ENCODE data around the gene FLNA.
A peak's percentile ranks its signal among the peaks of the same experiment; 100 is the strongest.

The FLNA gene

DNA sequence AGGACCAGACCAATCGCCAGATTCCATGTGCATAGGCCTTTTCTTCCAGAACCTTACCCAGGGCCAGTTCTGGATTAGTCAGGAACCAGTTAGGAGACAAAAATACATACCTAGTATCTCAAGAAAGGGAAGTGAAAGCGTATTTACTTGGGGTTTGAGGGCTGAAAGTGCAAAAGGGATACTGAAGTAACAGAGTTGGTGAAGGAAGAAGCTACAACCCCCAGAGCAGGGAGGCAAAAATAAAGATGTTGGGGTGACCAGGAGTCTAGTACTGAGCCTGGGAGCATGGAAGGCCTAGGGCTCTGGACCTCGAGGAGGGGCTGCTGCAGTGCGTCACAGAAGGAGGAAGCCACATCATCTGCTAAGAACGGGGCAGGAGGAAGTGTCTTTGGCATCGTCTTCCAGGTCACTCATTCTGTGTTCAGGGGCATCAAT, 40.6 kb downstream of the FLNA start:
- DNase-seq (ENCODE audit: low spot score) = no peak

DNA sequence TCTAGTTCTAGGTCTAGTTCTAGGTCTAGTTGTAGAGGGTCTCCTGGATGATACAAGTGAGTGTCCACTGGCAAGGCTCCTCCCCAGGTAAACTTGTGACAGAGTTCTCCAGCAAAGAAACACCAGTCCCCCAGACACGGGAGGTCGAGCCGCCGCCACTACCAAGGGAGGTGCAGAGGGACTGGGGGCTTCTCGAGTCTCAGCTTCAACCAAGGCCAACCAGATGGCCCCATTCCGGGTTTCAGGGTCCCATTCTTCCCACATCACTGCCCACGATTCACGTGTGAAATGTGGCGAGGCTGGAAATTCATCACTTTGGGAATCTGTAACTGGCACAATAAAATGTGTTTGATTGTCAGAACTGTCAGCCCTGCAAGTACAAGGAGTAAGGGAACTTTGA, 41.3 kb downstream of the FLNA start:
- DNase-seq (ENCODE audit: low spot score) = no peak

DNA sequence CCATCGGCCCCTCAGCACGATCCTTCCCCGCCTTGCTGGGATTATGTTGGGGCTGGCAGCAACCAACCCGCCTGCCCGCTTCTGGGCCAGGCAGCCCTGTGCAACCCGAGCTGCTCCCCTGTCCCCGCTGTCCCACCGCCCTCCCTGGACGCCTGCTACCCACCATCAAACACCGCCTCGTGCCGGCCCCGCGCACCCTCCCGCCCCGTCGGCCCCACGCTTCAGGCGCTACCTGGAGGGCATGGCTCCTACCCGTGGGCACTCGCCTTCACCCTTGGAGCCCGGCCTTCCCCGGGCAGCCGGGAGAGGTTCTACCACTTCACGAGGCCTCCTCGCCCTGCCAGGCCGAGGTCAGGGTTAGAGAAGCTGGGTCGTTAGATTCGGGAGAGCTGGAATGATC, 41.9 kb downstream of the FLNA start:
- no peak for DNase-seq (ENCODE audit: low spot score)

DNA sequence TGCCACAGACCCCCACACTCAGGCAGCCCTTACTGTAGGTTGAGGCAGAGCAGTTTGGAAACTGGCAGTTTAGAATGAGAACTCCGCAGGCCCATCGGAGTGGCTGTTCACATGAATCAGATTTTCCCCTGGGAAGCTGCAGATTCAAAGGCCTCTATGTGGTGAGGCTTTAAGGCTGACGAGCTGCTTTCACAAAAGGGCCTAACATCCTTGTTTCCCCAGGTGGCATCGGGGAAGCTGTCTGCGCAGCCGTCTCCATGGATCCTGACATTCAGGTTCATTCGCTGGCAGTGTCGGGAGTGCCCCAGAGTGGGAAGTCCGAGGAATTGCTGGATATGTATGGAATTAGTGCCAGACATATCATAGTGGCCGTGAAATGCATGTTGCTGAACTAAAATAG, 45.1 kb downstream of the FLNA start:
- DNase-seq (ENCODE audit: low spot score) = no peak

DNA sequence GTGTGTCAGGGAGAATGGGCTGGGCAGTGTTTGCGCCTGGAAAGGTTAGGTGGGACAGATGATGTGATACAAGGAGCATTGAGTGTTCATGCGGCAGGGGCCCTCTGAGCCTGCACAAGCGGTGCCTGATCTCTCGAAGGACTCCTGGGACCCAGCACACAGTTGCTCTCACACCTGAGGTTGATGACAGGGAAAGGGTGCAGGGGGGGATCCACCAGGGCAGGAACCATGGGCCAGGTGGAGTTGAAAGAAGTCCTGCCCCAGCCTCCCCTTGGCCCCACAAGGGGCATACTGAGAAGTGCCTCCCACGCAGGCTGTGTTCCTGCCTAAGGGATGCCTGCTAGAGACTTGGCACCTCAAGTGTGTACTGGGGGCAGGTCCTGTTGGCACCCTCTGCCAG, 45.8 kb downstream of the FLNA start:
- no peak for DNase-seq (ENCODE audit: low spot score)

DNA sequence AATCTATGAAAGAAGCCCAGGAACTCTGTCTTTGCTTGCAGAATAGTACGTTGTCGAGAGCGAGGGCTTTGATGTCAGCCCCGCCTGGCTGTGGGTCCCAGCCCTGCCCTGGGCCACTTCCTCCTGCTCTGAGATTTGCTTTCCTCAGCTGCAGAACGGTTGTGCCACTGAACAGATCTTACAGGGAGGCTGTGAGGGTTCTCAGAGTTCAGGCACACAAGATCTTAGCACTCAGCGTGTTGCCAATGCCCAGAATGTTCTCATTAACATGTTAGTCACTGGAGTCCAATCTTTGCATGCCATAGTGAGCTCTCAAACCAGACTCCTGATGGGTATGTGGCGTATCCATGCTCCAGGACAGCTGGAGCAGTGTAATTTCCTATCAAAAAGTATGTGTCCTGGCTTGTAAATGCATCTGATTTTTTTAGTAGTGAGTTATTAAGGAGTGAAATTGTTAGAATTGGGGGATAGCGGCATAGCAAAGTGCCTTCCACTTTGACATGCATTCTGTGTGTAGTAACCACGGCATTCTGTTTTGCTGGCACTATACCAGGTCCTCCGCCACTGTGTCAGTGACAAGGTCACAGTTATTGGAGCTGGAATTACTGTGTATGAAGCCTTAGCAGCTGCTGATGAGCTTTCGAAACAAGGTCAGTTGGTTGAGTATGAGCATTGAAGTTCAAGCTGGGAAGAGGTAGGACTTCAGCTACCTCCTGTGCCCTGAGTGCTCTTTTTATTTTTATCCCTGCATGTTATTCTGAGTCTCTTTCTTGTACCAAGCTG, 47.2 kb downstream of the FLNA start:
- DNase-seq (ENCODE audit: low spot score) = no peak

DNA sequence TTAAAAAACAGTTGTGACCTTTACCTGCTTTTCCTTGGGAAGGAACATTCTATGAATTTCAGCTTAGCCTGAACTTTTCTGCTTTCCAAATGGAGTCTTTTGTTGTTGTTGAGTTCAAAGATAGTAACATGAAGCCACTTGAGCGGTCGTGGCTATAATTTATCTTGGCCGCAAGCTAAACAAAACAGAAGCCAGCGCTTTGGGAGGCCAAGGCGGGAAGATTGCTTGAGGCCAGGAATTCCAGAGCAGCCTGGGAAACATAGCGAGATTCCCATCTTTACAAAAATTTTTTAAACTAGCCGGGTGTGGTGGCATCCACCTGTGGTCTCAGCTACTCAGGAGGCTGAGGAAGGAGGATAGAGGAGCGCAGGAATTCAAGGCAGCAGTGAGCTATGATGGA, 48.9 kb downstream of the FLNA start:
- no peak for DNase-seq (ENCODE audit: low spot score)

DNA sequence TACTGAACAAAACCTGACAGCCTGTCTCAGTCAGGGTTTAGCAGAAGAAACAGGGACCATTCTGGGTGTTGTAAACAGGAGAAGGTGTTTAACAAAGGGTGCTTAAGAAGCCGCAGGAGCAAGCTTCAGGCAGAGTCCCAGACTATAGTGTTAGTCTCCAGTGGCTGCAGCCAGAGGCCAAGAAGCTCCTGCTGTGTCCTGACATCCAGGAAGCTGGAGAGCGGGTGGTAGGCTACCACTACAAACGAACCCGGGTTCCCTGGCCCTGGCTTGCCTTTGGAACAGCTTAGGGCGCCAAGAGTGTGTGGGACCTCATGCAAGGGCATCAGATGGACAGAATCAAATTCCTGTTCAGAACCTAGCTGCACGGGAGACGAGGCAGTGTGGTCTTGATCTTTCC, 50.9 kb downstream of the FLNA start:
- DNase-seq (ENCODE audit: low spot score) = no peak

DNA sequence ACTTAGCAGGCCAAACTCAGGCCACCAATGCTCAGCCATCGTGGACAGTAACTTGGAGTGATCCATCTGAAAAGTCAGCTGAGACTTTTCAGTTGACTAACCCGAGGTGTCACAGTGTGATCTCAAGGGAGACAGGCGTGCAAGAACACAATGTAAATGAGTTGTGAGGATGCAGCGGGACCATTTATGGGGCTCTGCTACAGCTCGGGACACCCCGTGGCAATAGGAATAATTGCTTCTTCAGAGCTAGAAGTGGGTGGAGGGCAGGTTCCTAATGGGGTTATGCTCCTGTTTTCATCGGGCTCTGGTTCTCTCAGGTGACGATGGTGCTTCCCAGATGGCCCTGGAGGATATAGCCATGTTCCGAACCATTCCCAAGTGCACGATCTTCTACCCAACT, 51.5 kb downstream of the FLNA start:
- no peak for DNase-seq (ENCODE audit: low spot score)

DNA sequence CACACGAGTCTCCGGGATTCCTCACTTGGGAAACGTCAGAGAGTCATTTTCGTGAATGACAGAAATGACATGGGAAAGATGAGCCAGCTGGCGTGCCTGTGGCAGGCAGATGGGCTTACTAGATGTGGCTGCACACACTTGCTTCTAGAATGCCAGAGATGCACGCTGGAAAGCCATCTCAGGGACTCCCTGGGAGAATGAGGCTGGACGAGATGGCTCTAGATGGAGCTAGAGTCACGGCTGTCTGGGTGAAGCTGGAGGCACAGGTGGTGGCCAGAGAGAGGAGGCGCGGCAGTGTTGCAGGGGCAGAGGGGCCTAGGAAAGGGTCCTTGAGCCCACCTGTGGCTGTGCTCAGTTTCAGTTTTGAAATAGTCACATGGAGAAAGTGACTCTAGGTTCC, 52.8 kb downstream of the FLNA start:
- DNase-seq (ENCODE audit: low spot score) = no peak

DNA sequence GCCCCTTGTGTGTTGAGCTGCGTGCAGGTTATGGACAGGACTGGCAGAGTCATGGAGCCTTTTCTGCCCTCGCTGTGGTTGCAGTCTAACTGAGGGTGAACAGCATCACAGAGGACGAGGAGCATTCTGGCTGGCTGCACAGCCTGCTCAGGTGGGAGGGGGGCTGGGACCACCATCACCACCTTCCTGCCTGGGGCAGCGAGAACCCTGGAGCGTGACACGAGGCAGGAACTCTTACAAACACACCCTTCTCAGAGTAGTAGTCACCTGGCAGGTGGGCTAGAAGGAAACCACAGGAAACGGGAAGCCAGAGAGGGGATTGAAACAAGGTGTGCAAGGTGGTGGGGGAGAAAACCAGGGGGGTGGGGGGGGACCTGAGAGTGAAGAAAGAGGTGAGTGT, 53.3 kb downstream of the FLNA start:
- DNase-seq (ENCODE audit: low spot score) = no peak

DNA sequence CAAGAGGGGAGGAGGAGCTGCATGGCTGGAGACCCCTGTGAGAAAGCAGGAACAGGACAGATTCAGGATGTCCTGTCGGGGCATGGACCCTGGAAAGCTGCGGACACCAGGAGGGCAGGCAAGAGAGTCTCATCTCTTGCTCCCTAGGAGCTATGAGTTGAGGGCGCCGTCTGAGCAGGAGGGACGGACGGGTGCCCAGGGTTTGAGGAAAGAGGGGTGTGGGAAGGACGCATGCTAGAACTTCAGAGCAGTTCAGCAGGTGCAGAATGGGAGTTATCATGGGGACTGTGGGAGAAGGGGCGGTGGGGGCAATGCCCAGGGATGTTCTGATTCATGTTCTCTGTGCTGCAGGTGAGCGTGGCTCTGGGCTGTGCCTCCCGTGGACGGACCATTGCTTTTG, 54.0 kb downstream of the FLNA start:
- DNase-seq (ENCODE audit: low spot score) = no peak

DNA sequence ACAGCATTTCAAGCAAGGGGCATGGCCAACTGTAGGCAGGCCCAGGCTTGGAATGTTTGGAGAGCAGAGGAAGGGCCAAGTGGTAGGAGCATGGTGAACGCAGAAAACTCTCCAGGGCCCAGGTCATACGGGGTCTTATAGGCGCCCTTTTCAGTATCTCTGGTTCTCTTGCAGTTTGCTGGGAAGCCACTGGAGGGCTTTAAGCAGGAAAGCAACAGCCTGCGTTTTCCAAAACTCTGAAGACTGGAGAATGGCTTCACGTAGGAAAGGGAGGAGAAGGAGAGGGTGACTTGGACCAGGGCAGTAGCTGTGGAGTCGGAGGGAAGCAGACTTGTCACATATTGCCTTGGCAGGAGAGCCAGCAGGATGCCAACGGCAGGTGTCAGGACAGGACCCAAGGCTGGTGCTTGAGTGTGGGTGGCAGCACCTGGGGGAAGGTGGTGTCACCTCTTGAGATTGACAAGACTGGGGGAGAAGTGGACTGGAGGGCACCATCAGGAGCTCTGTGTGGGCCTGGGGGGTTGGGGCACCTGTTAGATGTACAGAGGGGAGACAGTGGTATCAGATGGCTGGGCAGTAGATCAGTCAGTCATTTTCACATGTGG, 56.9 kb downstream of the FLNA start:
- DNase-seq (ENCODE audit: low spot score) = peak; percentile 27

DNA sequence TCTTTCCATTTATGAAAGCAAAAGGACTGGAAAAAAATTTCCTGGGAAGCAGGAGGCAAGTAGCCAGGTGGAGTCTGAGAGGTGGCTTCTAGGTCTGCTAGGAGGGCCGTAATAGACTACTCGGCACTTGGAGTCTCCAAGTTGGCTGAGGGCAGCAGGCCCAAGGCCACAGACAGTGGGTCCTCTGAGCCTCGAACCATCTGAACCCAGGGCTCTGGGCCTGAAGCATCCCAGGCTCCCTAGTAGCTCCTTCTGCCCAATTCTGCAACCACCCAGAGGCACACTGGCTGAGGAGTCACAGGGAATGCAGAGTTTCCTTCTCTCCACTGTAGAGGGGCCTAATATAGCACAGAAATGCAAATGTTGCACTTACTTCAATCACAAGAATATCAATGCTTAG, 59.0 kb downstream of the FLNA start:
- DNase-seq (ENCODE audit: low spot score) = no peak

DNA sequence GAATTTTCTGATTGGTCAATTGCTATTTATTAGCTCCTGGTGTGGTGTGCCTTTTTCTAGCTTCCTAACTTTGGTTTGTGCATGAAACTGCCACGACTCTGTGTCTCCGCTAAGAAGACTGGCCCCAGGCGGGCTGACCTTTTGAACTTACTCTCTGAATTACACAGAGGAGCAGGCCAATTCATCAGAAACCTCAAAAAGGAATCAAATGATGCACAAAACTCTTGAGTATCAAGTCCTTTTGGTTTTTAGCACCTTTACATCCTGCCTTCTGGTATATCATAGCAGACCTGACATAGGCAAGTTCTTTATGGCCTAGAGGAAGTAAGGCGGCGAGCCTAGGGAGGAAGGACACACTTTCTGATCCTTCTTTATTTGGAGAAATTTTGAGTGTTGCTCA, 61.3 kb downstream of the FLNA start:
- no peak for DNase-seq (ENCODE audit: low spot score)

DNA sequence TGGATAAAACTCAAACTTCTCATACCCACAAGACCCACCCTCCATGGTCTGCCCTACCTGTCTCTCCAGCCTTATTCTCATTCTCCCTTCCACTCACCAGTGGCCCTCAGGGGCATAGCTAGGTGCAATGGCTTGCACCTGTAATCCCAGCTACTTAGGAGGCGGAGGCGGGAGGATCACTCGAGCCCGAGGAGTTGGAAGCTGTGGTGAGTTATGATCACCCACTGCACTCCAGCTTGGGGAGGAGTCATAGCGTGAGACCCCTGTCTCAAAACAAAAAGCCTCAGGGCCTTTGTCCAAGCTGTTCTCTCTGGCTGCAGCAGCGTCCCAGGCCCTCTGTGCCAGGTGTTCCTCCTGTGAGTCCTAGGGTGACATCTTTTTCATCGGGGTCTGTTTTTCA, 62.3 kb downstream of the FLNA start:
- DNase-seq (ENCODE audit: low spot score) = no peak

DNA sequence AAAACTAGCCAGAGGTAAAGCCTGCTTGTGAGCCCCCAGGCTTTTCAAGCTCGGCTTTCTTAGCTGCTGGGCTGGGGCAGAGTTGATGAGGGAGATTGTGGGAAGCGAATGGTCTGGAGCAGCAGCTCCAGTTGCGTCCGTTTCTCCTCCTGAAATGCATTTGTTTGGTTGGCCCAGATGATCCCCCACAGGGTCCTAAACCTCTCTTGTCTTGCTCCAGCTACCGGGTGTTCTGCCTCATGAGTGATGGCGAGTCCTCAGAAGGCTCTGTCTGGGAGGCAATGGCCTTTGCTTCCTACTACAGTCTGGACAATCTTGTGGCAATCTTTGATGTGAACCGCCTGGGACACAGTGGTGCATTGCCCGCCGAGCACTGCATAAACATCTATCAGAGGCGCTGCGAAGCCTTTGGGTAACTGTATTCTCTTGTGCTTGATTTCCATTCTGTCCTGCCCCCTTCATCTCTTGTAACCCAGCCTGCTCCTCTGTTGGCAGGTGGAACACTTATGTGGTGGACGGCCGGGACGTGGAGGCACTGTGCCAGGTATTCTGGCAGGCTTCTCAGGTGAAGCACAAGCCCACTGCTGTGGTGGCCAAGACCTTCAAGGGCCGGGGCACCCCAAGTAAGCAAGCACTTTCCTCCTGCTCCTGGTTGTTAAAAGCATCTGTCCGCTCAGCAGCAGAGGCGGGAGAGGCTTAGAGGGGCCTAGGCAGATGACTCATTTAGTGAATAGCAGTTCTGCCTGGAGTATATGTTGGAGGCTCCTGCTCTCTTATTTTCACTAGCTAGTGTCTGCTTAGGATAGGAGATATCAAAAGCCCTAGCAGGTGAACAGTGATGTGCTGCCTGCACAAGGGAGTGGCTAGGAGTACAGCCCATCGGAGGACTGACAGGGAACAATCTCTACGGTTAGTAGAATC, 63.6 kb downstream of the FLNA start:
- DNase-seq (ENCODE audit: low spot score) = no peak

DNA sequence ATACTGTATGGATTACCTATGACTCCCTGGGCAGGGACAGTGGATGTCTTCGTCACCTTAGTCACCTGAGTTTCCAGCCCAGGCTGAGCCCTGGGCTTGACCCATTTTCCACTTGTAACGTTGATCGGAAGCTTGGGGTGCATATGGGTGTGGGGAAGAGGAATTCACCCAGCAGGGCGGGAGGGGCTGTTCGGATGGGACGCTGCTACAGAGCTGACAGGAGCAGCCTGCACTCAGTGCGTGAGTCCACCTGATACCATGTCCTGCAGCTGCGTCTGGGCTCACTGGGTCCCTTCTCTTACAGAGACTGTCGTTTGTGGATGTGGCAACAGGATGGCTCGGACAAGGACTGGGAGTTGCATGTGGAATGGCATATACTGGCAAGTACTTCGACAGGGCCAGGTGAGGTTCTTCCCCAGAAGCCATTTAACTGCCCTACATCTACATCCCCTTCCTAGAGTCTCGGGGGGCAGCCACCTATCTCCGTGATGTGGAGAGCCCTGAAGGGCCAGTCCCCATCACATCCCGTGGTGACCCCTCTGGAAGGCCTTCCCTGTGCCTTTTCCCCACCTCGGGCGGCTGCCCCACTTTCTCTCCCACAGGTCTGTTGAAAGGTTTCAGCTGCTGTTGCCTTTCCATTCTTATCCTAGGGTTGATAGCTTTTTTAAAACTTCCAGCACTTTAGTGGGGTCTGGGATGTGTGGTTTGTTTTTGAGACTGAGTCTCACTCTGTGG, 65.2 kb downstream of the FLNA start:
- DNase-seq (ENCODE audit: low spot score) = no peak

DNA sequence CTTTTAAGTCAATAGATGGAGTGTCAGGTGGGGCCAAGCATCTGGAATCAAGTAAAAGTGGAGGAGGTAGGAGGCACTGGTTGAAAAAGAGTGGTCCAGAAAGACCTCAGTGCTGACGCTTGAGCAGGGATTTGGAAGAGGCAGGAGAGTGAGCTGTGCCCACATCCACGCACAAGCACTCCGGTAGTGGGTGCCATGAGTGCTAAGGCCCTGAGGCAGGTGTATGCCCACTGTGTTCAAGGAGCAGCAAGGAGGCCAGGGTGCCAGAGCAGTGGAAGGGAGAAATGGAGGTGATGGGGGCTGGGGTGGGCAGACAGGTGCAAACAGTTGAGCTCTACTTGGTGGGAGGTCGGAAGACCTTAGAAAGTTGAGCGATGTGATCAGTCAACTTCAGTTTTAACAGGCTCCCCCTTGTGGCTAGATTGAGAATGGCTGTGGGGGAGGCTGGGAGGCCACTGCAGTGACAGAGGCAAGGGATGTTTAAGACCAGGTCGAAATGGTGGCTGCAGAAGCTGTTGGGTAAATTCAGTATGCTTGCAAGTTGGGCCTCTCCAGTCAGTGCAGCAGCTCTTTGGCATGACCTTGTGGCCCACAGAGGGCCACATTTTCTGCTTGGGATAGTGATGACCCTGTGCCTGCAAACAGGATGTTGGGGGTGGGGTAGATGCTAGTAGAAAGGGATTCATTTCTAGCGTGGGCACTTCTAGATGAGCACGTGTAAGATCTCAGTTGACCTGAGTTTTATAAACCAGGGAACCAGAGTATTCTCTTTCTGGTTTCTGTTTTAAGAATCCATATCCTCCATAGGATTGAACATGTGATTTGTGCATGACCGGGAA, 66.1 kb downstream of the FLNA start:
- peak; percentile 38 for DNase-seq (ENCODE audit: low spot score)

DNA sequence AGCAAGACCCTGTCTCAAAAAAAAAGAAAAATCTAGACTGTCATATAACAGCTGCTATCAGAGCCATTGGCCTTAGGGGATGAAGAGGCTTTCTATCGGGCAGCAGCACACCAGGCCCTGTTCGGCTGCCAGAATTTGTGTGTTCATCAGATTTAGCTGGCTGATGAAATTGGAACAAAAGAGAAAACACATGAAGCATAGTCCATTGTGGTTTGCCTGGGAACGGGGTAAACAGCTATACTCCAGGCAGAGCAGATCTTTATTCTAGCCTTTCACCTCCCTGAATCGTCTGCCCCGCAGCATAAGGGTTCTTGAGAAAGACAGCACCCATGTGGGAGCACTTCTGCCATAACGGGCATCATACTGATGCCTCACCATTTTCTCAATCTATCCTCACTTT, 67.2 kb downstream of the FLNA start:
- DNase-seq (ENCODE audit: low spot score) = no peak

DNA sequence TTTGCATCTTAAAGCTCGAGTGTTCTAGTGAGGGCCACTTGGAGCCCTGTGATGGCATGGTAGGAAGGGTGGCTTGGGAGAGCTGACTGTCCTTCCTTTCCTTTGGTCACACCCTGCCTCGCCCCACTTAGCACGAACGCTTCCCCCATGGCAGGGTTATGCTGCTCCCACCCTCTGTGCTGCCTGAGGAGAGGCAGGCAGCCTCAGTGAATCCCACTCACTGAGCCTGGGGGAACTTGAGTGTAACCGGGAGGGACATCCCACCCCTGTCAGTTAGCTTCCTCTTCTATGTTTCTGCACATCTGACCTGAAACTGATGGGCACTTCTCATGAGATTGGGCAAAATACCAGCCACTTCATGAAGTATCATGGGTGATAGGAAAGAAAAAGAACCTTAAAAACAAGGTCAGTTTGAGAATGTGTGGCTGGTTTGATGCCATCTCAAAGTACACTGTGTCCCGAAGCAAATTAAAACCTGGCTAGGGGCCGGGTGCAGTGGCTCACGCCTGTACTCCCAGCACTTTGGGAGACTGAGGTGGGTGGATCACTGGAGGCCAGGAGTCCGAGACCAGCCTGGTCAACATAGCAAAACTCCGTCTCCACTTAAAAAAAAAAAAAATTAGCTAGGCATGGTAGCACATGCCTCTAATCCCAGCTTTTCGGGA, 68.8 kb downstream of the FLNA start:
- no peak for DNase-seq (ENCODE audit: low spot score)

Measured in hepatic stellate cell (primary cell).